H1 (cell line): ENCODE data around the gene RADIL. TPM values are rescaled to one million over a fixed set of nuclear protein-coding genes. Genes with fewer than 3 reads are reported as not detected.

Source experiments
- CTCF ChIA-PET: fragments of 300-600 bp; sonication (Branson Sonifier 250); formaldehyde crosslinking; loops from one replicate; lab custom pipeline; 2021; ENCODE audit not compliant: partially characterized antibody; lab: Charles Lee
- POLR2A ChIA-PET: fragments of 300-600 bp; sonication (Branson Sonifier 250); formaldehyde crosslinking; loops from one replicate; lab custom pipeline; 2021; ENCODE audit warnings: inconsistent platforms; ENCODE audit not compliant: partially characterized antibody; lab: Charles Lee
- DNase-seq, 2 experiments: peaks; one replicate each; pipeline versions ENCODE4 v3.0.0 to v3.0.0-alpha.2; 2010 to 2022; ENCODE audit warnings: low spot score in 2 of 2, low read depth in 1 of 2, mixed read lengths in 1 of 2
- FAIRE-seq: peaks from 2 replicates; lab custom pipeline; 2011; peaks lifted over from hg19 to GRCh38; lab: Jason Lieb, UNC
- H2AFZ ChIP-seq: 2 replicates; pipeline ENCODE4 v1.8.1; 2012; ENCODE audit warnings: low read length, inconsistent platforms
- H2AK5ac ChIP-seq: 2 replicates; pipeline ENCODE4 v1.6.1; 2013; ENCODE audit warnings: low read depth, low read length
- H2BK120ac ChIP-seq: replicated peaks from 2 replicates; pipeline ENCODE3; 2013; ENCODE audit warnings: low read depth, low read length, inconsistent platforms
- H2BK12ac ChIP-seq: 2 replicates; pipeline ENCODE4 v1.6.1; 2013; ENCODE audit warnings: low read depth, low read length
- H2BK15ac ChIP-seq: 2 replicates; pipeline ENCODE4 v1.6.1; 2013; ENCODE audit warnings: low read length
- H2BK20ac ChIP-seq: 2 replicates; pipeline ENCODE4 v1.6.1; 2013; ENCODE audit warnings: low read length
- H2BK5ac ChIP-seq: 2 replicates; pipeline ENCODE4 v1.6.1; 2013; ENCODE audit warnings: low read depth, low read length
- H3K14ac ChIP-seq: 2 replicates; pipeline ENCODE4 v1.6.1; 2013; ENCODE audit warnings: inconsistent platforms; ENCODE audit not compliant: insufficient read length
- H3K18ac ChIP-seq: 2 replicates; pipeline ENCODE4 v1.6.1; 2013; ENCODE audit warnings: low read length; ENCODE audit errors: extremely low read depth
- H3K23ac ChIP-seq: 2 replicates; pipeline ENCODE4 v1.6.1; 2013; ENCODE audit warnings: inconsistent platforms; ENCODE audit not compliant: insufficient read length
- H3K23me2 ChIP-seq: 2 replicates; pipeline ENCODE4 v1.6.1; 2013; ENCODE audit warnings: low read depth, low read length
- H3K27ac ChIP-seq: 2 replicates; pipeline ENCODE4 v1.6.1; 2011; ENCODE audit warnings: low read depth, low read length, inconsistent platforms
- H3K27me3 ChIP-seq, 4 experiments: replicated peaks in 1 of 4; 1 replicate in 1 of 4; 2 replicates in 3 of 4; pipeline versions ENCODE4 v1.6.1 to v1.8.1; 2011 to 2013; ENCODE audit warnings: low read length in 3 of 4, mild to moderate bottlenecking in 3 of 4, inconsistent platforms in 2 of 4, mixed read lengths in 2 of 4, moderate library complexity in 1 of 4; ENCODE audit not compliant: control insufficient read depth in 3 of 4, insufficient read depth in 3 of 4; ENCODE audit errors: extremely low read depth in 1 of 4
- H3K36me3 ChIP-seq, 4 experiments: 2 replicates each; pipeline versions ENCODE4 v1.6.1 to v1.8.1; 2011 to 2013; ENCODE audit warnings: mild to moderate bottlenecking in 4 of 4, low read length in 3 of 4, moderate library complexity in 2 of 4, control low read depth in 1 of 4, inconsistent platforms in 1 of 4; ENCODE audit not compliant: insufficient read depth in 4 of 4, control insufficient read depth in 2 of 4
- H3K4ac ChIP-seq: replicated peaks from 2 replicates; pipeline ENCODE3; 2013; ENCODE audit warnings: low read length, low read depth, mixed read lengths, inconsistent platforms; ENCODE audit not compliant: insufficient read length
- H3K4me1 ChIP-seq, 4 experiments: replicated peaks in 1 of 4; 1 replicate in 1 of 4; 2 replicates in 3 of 4; pipeline versions ENCODE4 v1.6.1 to v1.8.1; 2011 to 2013; ENCODE audit warnings: low read length in 3 of 4, inconsistent platforms in 2 of 4, mixed read lengths in 1 of 4; ENCODE audit not compliant: insufficient read depth in 4 of 4, control insufficient read depth in 3 of 4
- H3K4me2 ChIP-seq, 2 experiments: 2 replicates each; pipeline versions ENCODE4 v1.6.1 to v1.8.1; 2011 to 2013; ENCODE audit warnings: low read depth in 2 of 2, low read length in 2 of 2, control low read depth in 1 of 2, inconsistent platforms in 1 of 2, mild to moderate bottlenecking in 1 of 2; ENCODE audit not compliant: insufficient read depth in 1 of 2
- H3K4me3 ChIP-seq, 4 experiments: fragments of 200-600, 300-600 bp in 1 of 4; sonication (generic), shearing (Covaris generic), sonication (Bioruptor Twin) in 1 of 4; 2 replicates each; pipeline versions ENCODE4 v1.5.1 to v1.8.1; 2011 to 2016; ENCODE audit warnings: low read length in 4 of 4, low read depth in 3 of 4, control low read depth in 2 of 4, inconsistent platforms in 2 of 4, mild to moderate bottlenecking in 2 of 4, mixed read lengths in 1 of 4, moderate library complexity in 1 of 4; ENCODE audit not compliant: insufficient read depth in 2 of 4; ENCODE audit errors: extremely low read depth in 1 of 4
- H3K56ac ChIP-seq: replicated peaks from 2 replicates; pipeline ENCODE3; 2013; ENCODE audit warnings: low read depth, mild to moderate bottlenecking, mixed read lengths, low read length, inconsistent platforms; ENCODE audit not compliant: insufficient read length
- H3K79me1 ChIP-seq: 2 replicates; pipeline ENCODE4 v1.6.1; 2013; ENCODE audit warnings: low read depth, low read length, control low read depth
- H3K79me2 ChIP-seq, 2 experiments: 2 replicates each; pipeline versions ENCODE4 v1.6.1 to v1.8.1; 2012 to 2013; ENCODE audit warnings: low read length in 2 of 2, mild to moderate bottlenecking in 2 of 2, inconsistent platforms in 1 of 2; ENCODE audit not compliant: insufficient read depth in 2 of 2, control insufficient read depth in 1 of 2
- H3K9ac ChIP-seq, 4 experiments: replicated peaks in 1 of 4; 1 replicate in 1 of 4; 2 replicates in 3 of 4; pipeline versions ENCODE4 v1.6.1 to v1.8.1; 2011 to 2013; ENCODE audit warnings: low read depth in 3 of 4, low read length in 3 of 4, control low read depth in 2 of 4, mild to moderate bottlenecking in 2 of 4, moderate library complexity in 2 of 4, inconsistent platforms in 1 of 4; ENCODE audit errors: extremely low read depth in 1 of 4
- H3K9me3 ChIP-seq, 2 experiments: 2 replicates each; pipeline versions ENCODE4 v1.6.1 to v1.8.1; 2012 to 2013; ENCODE audit warnings: mild to moderate bottlenecking in 2 of 2, moderate library complexity in 2 of 2, control low read depth in 1 of 2, inconsistent platforms in 1 of 2, low read depth in 1 of 2, low read length in 1 of 2, mixed read lengths in 1 of 2; ENCODE audit not compliant: insufficient read depth in 2 of 2
- H4K20me1 ChIP-seq, 2 experiments: replicated peaks in 1 of 2; 2 replicates each; pipeline versions ENCODE3 to v1.8.1; 2011 to 2013; ENCODE audit warnings: inconsistent platforms in 2 of 2, low read length in 2 of 2, mild to moderate bottlenecking in 1 of 2; ENCODE audit not compliant: insufficient read depth in 2 of 2, control insufficient read depth in 1 of 2
- H4K5ac ChIP-seq: 2 replicates; pipeline ENCODE4 v1.6.1; 2013; ENCODE audit warnings: low read length, low read depth, mixed read lengths, inconsistent platforms; ENCODE audit not compliant: insufficient read length
- H4K8ac ChIP-seq: 2 replicates; pipeline ENCODE4 v1.8.0; 2013; ENCODE audit warnings: mild to moderate bottlenecking, moderate library complexity, low read length, inconsistent platforms; ENCODE audit not compliant: insufficient read depth; ENCODE audit errors: extremely low read depth
- H4K91ac ChIP-seq: replicated peaks from 2 replicates; pipeline ENCODE3; 2013; ENCODE audit warnings: low read length, mixed read lengths, inconsistent platforms; ENCODE audit not compliant: insufficient read length
- WGBS, 2 experiments: shearing (Covaris generic) in 1 of 2; methylation state at CpG; one replicate each; pipeline versions ENCODE4 v1.1.6 to v1.1.7; 2013 to 2015; ENCODE audit warnings: low lambda C conversion rate in 2 of 2, mixed read lengths in 2 of 2, inconsistent platforms in 1 of 2, low coverage in 1 of 2, missing lambda C conversion rate in 1 of 2; ENCODE audit not compliant: insufficient replicate concordance in 2 of 2, insufficient coverage in 1 of 2, insufficient read length in 1 of 2; ENCODE audit errors: extremely low coverage in 1 of 2, missing lambda C conversion rate in 1 of 2; 5-methylcytosine and 5-hydroxymethylcytosine counted together
- long read RNA-seq, 2 experiments: library from RNA in 1 of 2; library from capped mRNA in 1 of 2; stranded (forward); transcript quantifications; one replicate each; pipeline ENCODE4 v2.0.0, GENCODE V29; 2021; ENCODE audit warnings: inconsistent platforms in 1 of 2
- polyA minus RNA-seq, 3 experiments: library from RNA; depleted of rRNA, polyadenylated mRNA; stranded (reverse); fragments of >200 nt; gene quantifications; 1 replicate in 2 of 3; 2 replicates in 1 of 3; pipeline ENCODE4 v1.2.3, GENCODE V29; 2011
- polyA plus RNA-seq, 7 experiments: library from polyadenylated mRNA; depleted of rRNA in 3 of 7; stranded (reverse) in 5 of 7; unstranded in 2 of 7; fragments of >200 nt in 5 of 7; fragments of 200-250 nt in 2 of 7; gene quantifications; 1 replicate in 5 of 7; 2 replicates in 1 of 7; 4 replicates in 1 of 7; pipeline versions ENCODE4 v1.2.1 to v1.2.3, GENCODE V29; 2011 to 2013; ENCODE audit warnings: missing spikeins in 2 of 7, mixed read lengths in 2 of 7
- total RNA-seq: library from RNA; stranded (reverse); fragmentation: NEBNext Ultra II Directional; extraction: Animal tissue kit (Norgen Biotek cat#: 25700); gene quantifications from 2 replicates; pipeline ENCODE4 v1.2.1, GENCODE V29; 2021
- TF ChIP-seq, protein P1 (sequence below), 3 experiments: IDR thresholded peaks; 1 replicate in 2 of 3; 2 replicates in 1 of 3; pipeline versions ENCODE4 v1.5.1 to v1.6.1; 2011; ENCODE audit warnings: low read length in 3 of 3, mild to moderate bottlenecking in 3 of 3, inconsistent platforms in 2 of 3, low read depth in 1 of 3, moderate library complexity in 1 of 3; ENCODE audit not compliant: insufficient read depth in 1 of 3; ENCODE audit errors: control extremely low read depth in 1 of 3

The RADIL gene, protein sequence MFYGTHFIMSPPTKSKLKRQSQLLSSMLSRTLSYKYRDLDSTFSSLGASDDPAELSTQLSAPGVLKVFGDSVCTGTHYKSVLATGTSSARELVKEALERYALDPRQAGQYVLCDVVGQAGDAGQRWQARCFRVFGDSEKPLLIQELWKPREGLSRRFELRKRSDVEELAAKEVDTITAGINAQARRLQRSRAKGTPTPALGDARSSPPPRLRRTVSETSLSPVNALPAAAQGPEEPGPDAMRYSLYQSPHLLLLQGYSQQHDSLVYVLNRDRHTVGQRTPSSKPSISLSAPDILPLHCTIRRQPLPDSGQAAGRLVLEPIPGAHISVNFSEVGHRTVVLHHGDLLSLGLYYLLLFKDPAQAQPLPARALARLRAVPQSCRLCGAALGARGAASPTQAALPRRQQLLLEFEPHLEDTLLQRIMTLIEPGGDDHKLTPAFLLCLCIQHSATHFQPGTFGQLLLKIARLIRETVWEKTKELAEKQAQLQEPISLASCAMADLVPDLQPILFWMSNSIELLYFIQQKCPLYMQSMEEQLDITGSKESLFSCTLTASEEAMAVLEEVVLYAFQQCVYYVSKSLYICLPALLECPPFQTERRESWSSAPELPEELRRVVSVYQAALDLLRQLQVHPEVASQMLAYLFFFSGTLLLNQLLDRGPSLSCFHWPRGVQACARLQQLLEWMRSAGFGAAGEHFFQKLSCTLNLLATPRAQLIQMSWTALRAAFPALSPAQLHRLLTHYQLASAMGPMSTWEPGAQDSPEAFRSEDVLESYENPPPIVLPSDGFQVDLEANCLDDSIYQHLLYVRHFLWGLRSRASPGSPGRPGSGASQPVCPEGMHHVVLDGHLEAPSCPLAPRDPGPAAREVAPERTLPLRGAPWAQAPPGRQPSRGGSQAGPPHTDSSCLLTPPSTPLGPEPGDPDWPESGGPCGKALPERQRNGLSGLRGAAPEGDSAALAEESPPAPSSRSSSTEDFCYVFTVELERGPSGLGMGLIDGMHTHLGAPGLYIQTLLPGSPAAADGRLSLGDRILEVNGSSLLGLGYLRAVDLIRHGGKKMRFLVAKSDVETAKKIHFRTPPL
- total RNA-seq, result 5.0 and 5.4 TPM in 2 replicates
- polyA plus RNA-seq (2011; rRNA removed), result 5.4 and 7.6 TPM in 2 replicates
- 5.5 TPM for polyA plus RNA-seq (2011; cell fraction: cytosol; rRNA removed)
- polyA plus RNA-seq (2011; cell fraction: nucleus; rRNA removed), result 7.6 TPM
- polyA plus RNA-seq (2012, experiment 1 of 2), result 3.2 to 5.1 TPM (median 4.1 TPM) in 4 replicates
- polyA plus RNA-seq (2012, experiment 2 of 2), result 2.9 TPM
- 2.5 TPM for polyA plus RNA-seq (2013, experiment 1 of 2)
- 2.9 TPM for polyA plus RNA-seq (2013, experiment 2 of 2)
- polyA minus RNA-seq (2011; rRNA and poly(A)+ RNA removed), result 3.6 and 4.1 TPM in 2 replicates
- polyA minus RNA-seq (2011; cell fraction: cytosol; rRNA and poly(A)+ RNA removed), result 5.1 TPM
- polyA minus RNA-seq (2011; cell fraction: nucleus; rRNA and poly(A)+ RNA removed), result 4.3 TPM
- long read RNA-seq, experiment 1, partial matches to known transcripts, result 1 of 2 reads
- long read RNA-seq, experiment 1, other reads (novel, unspliced or antisense), result 0 of 2 reads
- long read RNA-seq, experiment 2, result 0 reads

DNA sequence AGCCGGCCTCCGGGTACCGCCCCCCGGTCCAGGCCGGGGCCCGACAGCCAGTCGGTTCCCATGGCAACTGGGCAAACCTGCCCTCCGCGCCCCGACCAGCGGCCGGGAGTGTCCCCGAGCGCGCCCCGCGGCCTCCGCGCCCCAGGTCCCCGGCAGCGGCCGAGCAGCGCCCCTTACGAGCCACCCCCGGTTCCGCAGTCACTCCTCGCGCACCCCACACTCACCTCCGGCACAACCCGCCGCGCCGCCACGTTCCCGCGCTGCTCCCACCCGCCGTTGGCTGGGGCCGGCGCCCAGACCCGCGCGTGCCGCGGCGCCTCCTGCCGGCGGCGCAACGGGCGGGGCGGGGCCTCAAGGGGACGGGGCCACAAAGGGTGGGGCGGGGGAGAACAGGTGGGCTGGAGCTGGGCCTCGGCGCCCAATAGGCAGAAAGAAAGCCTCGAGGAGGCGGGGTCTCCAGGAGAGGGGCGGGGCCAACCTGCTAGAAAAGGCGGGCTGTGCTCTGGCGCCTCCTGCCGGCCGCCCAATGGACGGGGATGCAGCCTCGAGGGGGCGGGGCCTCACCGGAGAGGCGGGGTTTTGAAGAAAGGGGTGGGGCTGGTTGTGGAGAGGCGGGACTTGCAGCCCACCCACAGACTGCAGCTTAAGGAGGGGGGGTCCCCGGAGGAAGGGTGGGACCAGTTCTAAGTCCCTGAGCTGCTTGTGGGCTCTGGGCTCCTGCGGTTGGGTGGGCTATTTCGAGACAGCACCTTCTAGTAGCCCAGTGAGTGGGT lies at the start of gene RADIL:
Gene RADIL (minus strand): TSS at position 345 of the 773 bp plus-strand sequence. CDS start 5,577 bp downstream, outside the sequence.
- H3K9ac ChIP-seq, result peak within 1 kb of the TSS in 1 of 4 experiments; percentile 42; a peak in 2 of 7 replicates
- no peaks in the 10 kb centered on the region for H3K36me3 ChIP-seq
- H4K5ac ChIP-seq, result no peak within 1 kb of the TSS
- no peak within 1 kb of the TSS for H2BK5ac ChIP-seq
- FAIRE-seq (no peak), DNase-seq (peak; percentile 84 to 99)
- H4K8ac ChIP-seq, result no peak within 1 kb of the TSS
- H2BK120ac ChIP-seq, result no peak within 1 kb of the TSS
- 0 out of 2 replicates have a peak within 1 kb of the TSS, but pooled peaks have one; percentile 89 for H2AFZ ChIP-seq
- H3K4me3 ChIP-seq, result peak within 1 kb of the TSS; percentile 41 to 63 (median 56)
- H3K18ac ChIP-seq, result no peak within 1 kb of the TSS; the same call in 1 of the 2 replicates
- no peak within 1 kb of the TSS for H3K56ac ChIP-seq
- H3K4ac ChIP-seq, result no peak within 1 kb of the TSS
- H3K23me2 ChIP-seq, result peaks cover 11% of the 10 kb centered on the region; the same call in 1 of the 2 replicates
- H4K91ac ChIP-seq, result no peak within 1 kb of the TSS
- H3K23ac ChIP-seq, result no peak within 1 kb of the TSS
- no peak within 1 kb of the TSS for H3K27ac ChIP-seq
- H3K4me2 ChIP-seq, result peak within 1 kb of the TSS; percentile 98
- H2AK5ac ChIP-seq, result no peak within 1 kb of the TSS
- H2BK15ac ChIP-seq, result no peak within 1 kb of the TSS
- peaks cover 0 to 9% (median 2%) of the 10 kb centered on the region in 4 experiments; a peak in 2 of 7 replicates for H3K27me3 ChIP-seq
- peaks cover 0 to 5% (median 2%) of the 10 kb centered on the region in 4 experiments; a peak in 3 of 7 replicates for H3K4me1 ChIP-seq
- ChIA-PET POLR2A (interaction anchor here (0.9 to 1.5 kb wide), 5 partner anchors 11 to 90 kb away, joined by 3 to 5 read pairs (median 4); no protein-coding TSS in a partner anchor), CTCF (interaction anchor here (0.7 to 4.8 kb wide), 34 partner anchors 9 to 206 kb away, joined by 3 to 47 read pairs (median 4); partner anchors contain the start of gene RBAK)
- H3K79me2 ChIP-seq, result no peaks in the 10 kb centered on the region
- no peak within 1 kb of the TSS for H2BK12ac ChIP-seq
- H3K9me3 ChIP-seq, result no peaks in the 10 kb centered on the region
- no peak within 1 kb of the TSS for H2BK20ac ChIP-seq
- H4K20me1 ChIP-seq, result no peaks in the 10 kb centered on the region
- 10% methylated on average over 24 of the region's 72 CpGs; no CpG with 5 or more reads in 1 of the 2 experiments for WGBS, 2 experiments
- no peak within 1 kb of the TSS for H3K14ac ChIP-seq
- H3K79me1 ChIP-seq, result no peaks in the 10 kb centered on the region
- TF ChIP-seq, protein P1, sequence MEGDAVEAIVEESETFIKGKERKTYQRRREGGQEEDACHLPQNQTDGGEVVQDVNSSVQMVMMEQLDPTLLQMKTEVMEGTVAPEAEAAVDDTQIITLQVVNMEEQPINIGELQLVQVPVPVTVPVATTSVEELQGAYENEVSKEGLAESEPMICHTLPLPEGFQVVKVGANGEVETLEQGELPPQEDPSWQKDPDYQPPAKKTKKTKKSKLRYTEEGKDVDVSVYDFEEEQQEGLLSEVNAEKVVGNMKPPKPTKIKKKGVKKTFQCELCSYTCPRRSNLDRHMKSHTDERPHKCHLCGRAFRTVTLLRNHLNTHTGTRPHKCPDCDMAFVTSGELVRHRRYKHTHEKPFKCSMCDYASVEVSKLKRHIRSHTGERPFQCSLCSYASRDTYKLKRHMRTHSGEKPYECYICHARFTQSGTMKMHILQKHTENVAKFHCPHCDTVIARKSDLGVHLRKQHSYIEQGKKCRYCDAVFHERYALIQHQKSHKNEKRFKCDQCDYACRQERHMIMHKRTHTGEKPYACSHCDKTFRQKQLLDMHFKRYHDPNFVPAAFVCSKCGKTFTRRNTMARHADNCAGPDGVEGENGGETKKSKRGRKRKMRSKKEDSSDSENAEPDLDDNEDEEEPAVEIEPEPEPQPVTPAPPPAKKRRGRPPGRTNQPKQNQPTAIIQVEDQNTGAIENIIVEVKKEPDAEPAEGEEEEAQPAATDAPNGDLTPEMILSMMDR (IDR thresholded peaks at IDR 0.05; ENCODE audit: control extremely low read depth in 1 of 3, insufficient read depth in 1 of 3, low read depth in 1 of 3, low read length in 3 of 3), result peak; percentile 75 to 81 (median 78)
